Breast epithelium (tissue), 4 donors: ENCODE results near the gene PSMD3. TPM values are rescaled to one million over a fixed set of nuclear protein-coding genes. Genes with fewer than 3 reads are reported as not detected.

Source experiments
- DNase-seq, 2 donors: peaks; one replicate each; pipeline ENCODE4 v3.0.0-alpha.2; 2019; ENCODE audit warnings: low spot score in 2 of 2
- H3K27ac ChIP-seq, 2 donors: fragments of 200-600 bp; sonication (generic) in 1 of 2; one replicate each; pipeline ENCODE4 v1.5.1; 2016 to 2019; ENCODE audit warnings: mild to moderate bottlenecking in 1 of 2
- H3K27me3 ChIP-seq, 2 donors: fragments of 200-600 bp; sonication (generic) in 1 of 2; one replicate each; pipeline versions ENCODE4 v1.5.1 to v1.6.0; 2017 to 2019; ENCODE audit warnings: control low read depth in 1 of 2, mild to moderate bottlenecking in 1 of 2
- H3K36me3 ChIP-seq: fragments of 200-600 bp; one replicate; pipeline ENCODE4 v1.5.1; 2019
- H3K4me1 ChIP-seq, 2 donors: fragments of 200-600 bp; sonication (generic); one replicate each; pipeline ENCODE4 v1.5.1; 2016 to 2019; ENCODE audit warnings: control low read depth in 1 of 2
- H3K4me3 ChIP-seq, 3 donors: fragments of 200-600 bp; sonication (generic); 1 replicate in 2 of 3; 2 replicates in 1 of 3; pipeline ENCODE4 v1.5.1; 2016 to 2019; ENCODE audit warnings: mild to moderate bottlenecking in 3 of 3, moderate library complexity in 2 of 3
- H3K9me3 ChIP-seq, 2 donors: fragments of 200-600 bp; sonication (generic) in 1 of 2; one replicate each; pipeline ENCODE4 v1.5.1; 2016 to 2019; ENCODE audit warnings: control low read depth in 1 of 2
- POLR2A ChIP-seq: fragments of 450-650 bp; IDR thresholded peaks from one replicate; pipeline ENCODE4 v1.6.1; 2016; ENCODE audit warnings: antibody characterized with exemption, mild to moderate bottlenecking, moderate library complexity
- POLR2AphosphoS5 ChIP-seq, 3 donors: sonication (generic); formaldehyde crosslinking; IDR thresholded peaks; one replicate each; pipeline ENCODE4 v1.6.1; 2017; ENCODE audit warnings: antibody characterized with exemption in 3 of 3
- intact Hi-C: fragments of 100-400 bp; cut with DNase I; formaldehyde crosslinking; loops from one replicate; pipeline ENCODE4 v1.15.1; 2023; ENCODE audit warnings: low total_unique reads
- total RNA-seq, 3 donors: library from RNA; depleted of rRNA; stranded (reverse); fragments of >200 nt; gene quantifications; one replicate each; pipeline ENCODE4 v1.1.0, GENCODE V29; 2016
- TF ChIP-seq, protein P1 (sequence below), 3 donors: fragments of 450-650 bp; IDR thresholded peaks; one replicate each; pipeline ENCODE4 v1.5.1; 2016 to 2017; ENCODE audit warnings: antibody characterized with exemption in 3 of 3, mild to moderate bottlenecking in 3 of 3, moderate library complexity in 3 of 3

Gene PSMD3
- total RNA-seq, 3 donors from 2014 or later, result 79.4 to 83.0 (median 81.0) TPM

DNA sequence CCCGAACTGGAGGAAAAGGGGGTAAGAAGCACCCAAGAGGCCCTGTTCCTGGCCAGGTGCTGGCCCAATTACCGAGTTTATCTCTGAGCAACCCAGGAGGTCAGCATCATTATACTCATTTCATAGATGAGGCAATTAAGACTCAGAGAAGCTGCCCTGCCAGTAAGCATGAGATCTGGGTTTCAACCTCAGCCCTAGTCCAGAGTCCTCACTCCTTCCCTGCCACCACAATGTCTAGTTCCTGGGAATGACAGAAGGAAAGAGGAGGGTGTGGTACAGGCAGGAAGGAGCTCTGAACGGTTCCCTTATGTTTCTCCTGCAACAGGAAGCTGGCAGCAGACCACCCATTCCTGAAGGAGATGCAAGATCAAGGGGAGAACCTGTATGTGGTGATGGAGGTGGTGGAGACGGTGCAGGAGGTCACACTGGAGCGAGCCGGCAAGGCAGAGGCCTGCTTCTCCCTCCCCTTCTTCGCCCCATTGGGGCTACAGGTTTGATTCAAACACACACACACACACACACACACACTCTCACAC is 10.4 kb upstream of the PSMD3 start:
- H3K4me3 ChIP-seq, result no peak overlapping the region
- no peak for DNase-seq
- no peaks in the 10 kb centered on the region for H3K36me3 ChIP-seq
- H3K9me3 ChIP-seq, result no peaks in the 10 kb centered on the region
- no peak overlapping the region for H3K27ac ChIP-seq
- TF ChIP-seq POLR2A (no peak), POLR2AphosphoS5 (IDR thresholded peaks at IDR 0.05) (no peak)
- TF ChIP-seq, protein P1, sequence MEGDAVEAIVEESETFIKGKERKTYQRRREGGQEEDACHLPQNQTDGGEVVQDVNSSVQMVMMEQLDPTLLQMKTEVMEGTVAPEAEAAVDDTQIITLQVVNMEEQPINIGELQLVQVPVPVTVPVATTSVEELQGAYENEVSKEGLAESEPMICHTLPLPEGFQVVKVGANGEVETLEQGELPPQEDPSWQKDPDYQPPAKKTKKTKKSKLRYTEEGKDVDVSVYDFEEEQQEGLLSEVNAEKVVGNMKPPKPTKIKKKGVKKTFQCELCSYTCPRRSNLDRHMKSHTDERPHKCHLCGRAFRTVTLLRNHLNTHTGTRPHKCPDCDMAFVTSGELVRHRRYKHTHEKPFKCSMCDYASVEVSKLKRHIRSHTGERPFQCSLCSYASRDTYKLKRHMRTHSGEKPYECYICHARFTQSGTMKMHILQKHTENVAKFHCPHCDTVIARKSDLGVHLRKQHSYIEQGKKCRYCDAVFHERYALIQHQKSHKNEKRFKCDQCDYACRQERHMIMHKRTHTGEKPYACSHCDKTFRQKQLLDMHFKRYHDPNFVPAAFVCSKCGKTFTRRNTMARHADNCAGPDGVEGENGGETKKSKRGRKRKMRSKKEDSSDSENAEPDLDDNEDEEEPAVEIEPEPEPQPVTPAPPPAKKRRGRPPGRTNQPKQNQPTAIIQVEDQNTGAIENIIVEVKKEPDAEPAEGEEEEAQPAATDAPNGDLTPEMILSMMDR (IDR thresholded peaks at IDR 0.05), result no peak
- no peaks in the 10 kb centered on the region for H3K27me3 ChIP-seq
- H3K4me1 ChIP-seq, result no peaks in the 10 kb centered on the region
- intact Hi-C loops, result no loop called here

DNA sequence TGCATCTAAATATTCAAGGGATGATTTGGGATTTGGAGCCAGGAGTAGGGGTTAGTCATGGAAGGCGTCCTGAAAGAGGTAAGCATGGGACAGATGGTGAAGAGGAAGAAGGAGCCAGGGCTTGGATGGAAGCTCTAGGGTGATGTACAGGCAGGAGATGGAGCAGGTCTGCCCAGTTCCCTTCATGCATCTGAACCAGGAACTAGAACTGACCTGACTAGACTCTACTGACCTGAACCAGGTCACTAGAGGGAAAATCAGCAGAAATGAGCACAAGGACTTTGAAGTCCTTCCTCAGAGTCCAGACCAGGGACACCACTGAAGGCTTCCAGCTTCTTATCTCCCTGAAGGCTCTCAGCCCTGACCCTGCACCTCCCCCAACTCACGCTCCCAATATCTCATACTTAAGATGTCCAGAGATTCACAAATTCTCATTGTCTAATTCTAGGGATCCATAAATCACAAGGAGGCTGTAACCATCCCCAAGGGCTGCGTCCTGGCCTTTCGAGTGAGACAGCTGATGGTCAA is 9.5 kb upstream of the PSMD3 start:
- H3K27ac ChIP-seq, result peak overlapping the region in 1 of 2 donors; percentile 32
- no peak for DNase-seq
- no peaks in the 10 kb centered on the region for H3K9me3 ChIP-seq
- TF ChIP-seq POLR2AphosphoS5 (IDR thresholded peaks at IDR 0.05) (no peak), POLR2A (no peak)
- TF ChIP-seq, protein P1 (IDR thresholded peaks at IDR 0.05), result no peak
- H3K36me3 ChIP-seq, result no peaks in the 10 kb centered on the region
- H3K4me1 ChIP-seq, result no peaks in the 10 kb centered on the region
- H3K27me3 ChIP-seq, result no peaks in the 10 kb centered on the region
- no peak overlapping the region for H3K4me3 ChIP-seq
- intact Hi-C loops, result no loop called here

DNA sequence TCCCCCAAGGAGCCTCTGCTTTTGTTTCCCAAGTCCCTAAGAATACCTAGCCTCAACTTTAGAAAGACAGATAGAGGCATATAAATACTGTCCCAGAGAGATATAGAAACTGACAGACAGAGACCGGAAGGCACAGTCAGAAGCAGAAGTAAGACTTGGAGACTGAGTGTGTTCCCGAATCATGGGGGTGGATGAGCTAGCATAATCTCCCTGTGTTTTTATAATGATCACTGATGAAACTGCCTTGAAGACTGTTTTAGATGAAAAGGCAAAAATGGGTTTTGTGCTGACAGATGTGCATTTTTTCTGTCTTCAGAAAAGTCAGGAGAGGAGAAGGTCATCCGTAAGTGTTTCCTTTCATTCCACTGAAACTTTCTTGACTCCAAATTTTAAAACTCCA is 8.3 kb upstream of the PSMD3 start:
- DNase-seq, result no peak
- intact Hi-C loops, result no loop called here
- Histone ChIP-seq H3K4me1 (no peaks in the 10 kb centered on the region), H3K36me3 (no peaks in the 10 kb centered on the region), H3K4me3 (no peak overlapping the region), H3K9me3 (no peaks in the 10 kb centered on the region), H3K27me3 (no peaks in the 10 kb centered on the region), H3K27ac (peak overlapping the region in 1 of 2 donors; percentile 32)
- TF ChIP-seq POLR2A (no peak), POLR2AphosphoS5 (IDR thresholded peaks at IDR 0.05) (no peak)
- TF ChIP-seq, protein P1 (IDR thresholded peaks at IDR 0.05), result no peak

DNA sequence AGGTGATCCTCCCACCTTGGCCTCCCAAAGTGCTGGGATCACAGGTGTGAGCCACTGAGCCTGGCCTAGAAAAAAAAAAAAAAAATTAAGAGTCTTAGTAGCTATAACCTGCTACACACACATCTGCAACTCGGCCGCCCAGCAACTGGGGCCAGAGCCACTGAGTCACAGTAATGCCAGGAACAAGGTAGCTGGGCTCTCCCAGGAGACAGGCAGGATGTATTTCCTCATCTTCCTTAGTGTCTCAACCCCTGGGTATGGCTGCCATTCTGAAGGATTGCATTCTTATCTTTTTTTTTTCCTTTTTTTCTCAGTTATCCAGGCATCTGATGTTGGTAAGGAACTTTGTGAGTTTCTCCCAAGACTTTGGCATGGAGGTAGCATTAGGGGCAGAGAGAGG is 7.1 kb upstream of the PSMD3 start:
- Histone ChIP-seq H3K27ac (no peak overlapping the region), H3K9me3 (no peaks in the 10 kb centered on the region), H3K4me3 (no peak overlapping the region), H3K27me3 (no peaks in the 10 kb centered on the region), H3K4me1 (no peaks in the 10 kb centered on the region), H3K36me3 (no peaks in the 10 kb centered on the region)
- DNase-seq, result no peak
- intact Hi-C loops, result no loop called here
- TF ChIP-seq, protein P1 (IDR thresholded peaks at IDR 0.05), result no peak
- no peak for TF ChIP-seq POLR2AphosphoS5 (IDR thresholded peaks at IDR 0.05)
- TF ChIP-seq POLR2A, result no peak

DNA sequence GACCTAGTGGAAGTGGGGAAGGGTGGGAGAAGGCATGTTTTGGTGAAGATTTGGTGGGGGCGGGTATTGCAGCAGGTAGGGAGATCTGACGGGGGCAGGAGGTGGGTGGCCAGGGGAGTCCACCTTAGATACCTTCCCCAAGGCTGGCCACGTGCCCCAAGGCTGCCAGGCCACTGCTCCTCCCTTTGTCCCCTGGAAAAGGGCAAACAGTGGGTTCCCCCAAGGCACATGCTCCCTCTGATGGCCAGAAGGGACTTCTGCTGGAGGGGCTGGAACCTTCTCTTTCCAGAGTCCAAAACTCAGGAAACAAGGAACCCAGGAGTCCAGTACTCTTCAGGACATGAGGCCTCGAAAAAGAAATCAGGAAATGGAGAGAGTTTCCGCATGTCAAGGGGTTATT is 6.2 kb upstream of the PSMD3 start:
- Histone ChIP-seq H3K9me3 (no peaks in the 10 kb centered on the region), H3K27me3 (no peaks in the 10 kb centered on the region), H3K27ac (no peak overlapping the region), H3K4me1 (peaks cover 0 to 3% of the 10 kb centered on the region in 2 donors), H3K4me3 (no peak overlapping the region), H3K36me3 (no peaks in the 10 kb centered on the region)
- TF ChIP-seq POLR2AphosphoS5 (IDR thresholded peaks at IDR 0.05), result no peak
- TF ChIP-seq, protein P1 (IDR thresholded peaks at IDR 0.05), result no peak
- TF ChIP-seq POLR2A, result no peak
- intact Hi-C loops, result no loop called here
- no peak for DNase-seq
